H7 (cell line): ENCODE results near the gene BBS9. TPM values are rescaled to one million over a fixed set of nuclear protein-coding genes. Genes with fewer than 3 reads are reported as not detected.
"Not testable (repeated sequence)": the region's sequence is repeated elsewhere in the genome, so short reads cannot be mapped to it uniquely, and the experiment has no call there.

Experiments used
- DNase-seq: peaks from one replicate; pipeline ENCODE4 v3.0.0; 2012
- H3K27me3 ChIP-seq: 2 replicates; pipeline ENCODE4 v1.6.0; 2011; ENCODE audit warnings: mild to moderate bottlenecking, low read length; ENCODE audit not compliant: control insufficient read depth, insufficient read depth
- H3K36me3 ChIP-seq: replicated peaks from 2 replicates; pipeline ENCODE4 v1.5.1; 2011; ENCODE audit warnings: low read length; ENCODE audit not compliant: control insufficient read depth, insufficient read depth
- H3K4me3 ChIP-seq: 2 replicates; pipeline ENCODE4 v1.5.1; 2011; ENCODE audit warnings: low read depth, mild to moderate bottlenecking, control low read depth, low read length, moderate library complexity; ENCODE audit not compliant: insufficient read depth
- total RNA-seq: library from RNA; depleted of rRNA; stranded (reverse); fragments of >200 nt; shearing (Covaris generic); gene quantifications from 2 replicates; pipeline ENCODE4 v1.2.3, GENCODE V29; 2014

Gene BBS9
- total RNA-seq, 1 experiment from 2014 or later = 5.3 TPM

DNA sequence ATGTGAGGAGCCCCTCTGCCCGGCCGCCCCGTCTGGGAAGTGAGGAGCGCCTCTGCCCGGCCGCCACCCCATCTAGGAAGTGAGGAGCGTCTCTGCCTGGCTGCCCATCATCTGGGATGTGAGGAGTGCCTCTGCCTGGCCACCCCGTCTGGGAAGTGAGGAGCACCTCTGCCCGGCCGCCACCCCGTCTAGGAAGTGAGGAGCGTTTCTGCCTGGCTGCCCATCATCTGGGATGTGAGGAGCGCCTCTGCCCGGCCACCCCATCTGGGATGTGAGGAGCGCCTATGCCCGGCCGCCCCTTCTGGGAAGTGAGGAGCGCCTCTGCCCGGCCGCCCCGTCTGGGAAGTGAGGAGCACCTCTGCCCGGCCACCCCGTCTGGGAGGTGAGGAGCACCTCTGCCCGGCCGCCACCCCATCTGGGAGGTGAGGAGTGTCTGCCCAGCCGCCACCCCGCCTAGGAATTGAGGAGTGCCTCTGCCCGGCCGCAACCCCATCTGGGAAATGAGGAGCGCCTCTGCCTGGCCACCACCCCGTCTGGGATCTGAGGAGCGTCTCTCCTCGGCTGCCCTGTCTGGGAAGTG, 174.7 kb downstream of the BBS9 start:
- not testable (repeated sequence) for H3K36me3 ChIP-seq, DNase-seq, H3K27me3 ChIP-seq, H3K4me3 ChIP-seq

DNA sequence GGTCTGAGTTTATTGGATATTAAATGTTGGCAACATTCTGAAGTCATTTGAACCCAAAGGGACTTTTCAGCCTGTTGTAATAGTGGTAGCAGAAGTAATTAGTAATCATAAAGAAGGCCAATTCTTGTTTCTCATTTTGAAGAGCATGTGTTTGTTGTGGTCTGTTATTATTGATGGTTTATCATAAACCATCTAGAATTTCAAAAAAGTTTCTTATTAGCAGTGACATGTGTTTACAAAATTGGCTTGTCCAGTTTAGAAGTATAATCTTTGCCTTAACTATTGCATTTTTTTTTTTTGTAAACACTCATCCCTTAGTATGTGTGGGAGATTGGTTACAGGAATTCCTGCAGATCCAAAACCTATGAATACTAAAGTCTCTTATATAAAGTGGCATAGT, 177.8 kb downstream of the BBS9 start:
- no peaks in the 10 kb centered on the region for H3K36me3 ChIP-seq
- no peak for DNase-seq
- H3K4me3 ChIP-seq = no peak overlapping the region
- no peaks in the 10 kb centered on the region for H3K27me3 ChIP-seq

DNA sequence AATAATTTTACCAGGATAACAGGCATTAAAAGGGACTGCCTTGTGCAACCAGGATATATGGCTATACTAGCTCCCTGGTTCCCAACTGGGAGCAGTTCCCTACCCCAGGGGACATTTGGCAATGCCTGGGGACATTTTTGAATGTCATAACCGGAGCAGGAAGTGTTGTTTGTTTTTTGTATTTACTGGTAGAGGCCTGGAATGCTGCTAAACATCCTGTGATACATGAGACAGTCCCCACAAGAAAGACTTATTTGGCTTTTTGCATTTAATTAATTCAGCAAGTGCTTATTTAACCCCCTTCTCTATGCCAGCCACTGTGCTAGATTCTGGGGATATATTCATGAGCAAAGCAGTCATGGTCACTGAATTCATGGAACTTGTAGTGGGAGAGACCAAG, 181.2 kb downstream of the BBS9 start:
- Histone ChIP-seq H3K4me3 (no peak overlapping the region), H3K27me3 (no peaks in the 10 kb centered on the region), H3K36me3 (no peaks in the 10 kb centered on the region)
- no peak for DNase-seq

DNA sequence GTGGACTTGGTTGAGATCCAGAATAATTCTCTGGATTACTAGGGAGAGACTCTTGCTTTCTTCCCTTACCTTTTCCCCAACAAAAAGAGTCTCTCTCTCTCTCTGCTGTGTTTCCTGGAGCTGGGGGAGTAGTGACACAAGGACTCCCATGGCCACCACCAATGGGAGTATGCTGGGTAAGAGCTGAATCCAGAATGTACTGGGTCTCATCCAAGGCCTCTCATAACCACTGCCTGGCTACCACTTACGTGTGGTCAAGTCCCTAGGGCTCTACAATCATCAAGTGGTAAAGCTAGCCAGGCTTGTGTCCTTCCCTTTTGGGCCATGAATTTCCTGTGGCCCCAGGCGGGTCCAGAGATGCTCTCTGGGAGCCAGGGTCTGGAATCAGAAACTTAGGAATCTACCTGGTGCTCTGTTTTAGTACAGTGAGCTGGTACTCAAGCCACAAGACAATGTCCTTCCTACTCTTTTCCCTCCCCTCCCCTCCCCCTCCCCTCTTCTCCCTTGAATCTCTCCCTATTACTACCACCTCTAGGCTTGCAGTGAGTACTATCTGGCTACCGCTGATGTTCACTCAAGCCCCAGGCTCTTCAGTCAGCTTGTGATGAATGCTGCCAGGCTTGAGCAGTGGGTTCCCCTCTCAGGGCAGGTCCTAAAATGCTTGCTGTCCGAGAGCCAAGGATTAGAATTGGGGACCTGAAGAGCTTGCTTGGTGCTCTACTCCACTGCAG, 196.6 kb downstream of the BBS9 start:
- no peaks in the 10 kb centered on the region for H3K27me3 ChIP-seq
- no peaks in the 10 kb centered on the region for H3K36me3 ChIP-seq
- DNase-seq = no peak
- no peak overlapping the region for H3K4me3 ChIP-seq

DNA sequence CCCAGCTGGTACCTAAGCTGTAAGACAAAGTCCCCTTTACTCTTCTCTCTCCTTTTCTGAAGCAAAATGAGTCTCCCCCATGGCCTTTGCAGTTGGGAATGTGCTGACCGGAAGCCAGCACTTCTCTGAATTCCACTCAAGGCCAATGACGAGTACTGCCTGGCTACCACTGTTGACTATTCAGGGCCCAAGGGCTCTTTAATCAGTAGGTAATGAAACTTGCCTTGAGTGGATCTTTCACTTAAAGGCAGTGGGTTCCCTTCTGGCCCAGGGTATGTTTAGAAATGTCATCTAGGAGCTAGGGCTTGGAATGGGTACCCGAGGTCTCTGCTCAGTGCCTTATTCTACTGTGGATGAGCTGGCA, 197.1 kb downstream of the BBS9 start:
- H3K36me3 ChIP-seq = no peaks in the 10 kb centered on the region
- no peaks in the 10 kb centered on the region for H3K27me3 ChIP-seq
- DNase-seq = no peak
- H3K4me3 ChIP-seq = no peak overlapping the region

DNA sequence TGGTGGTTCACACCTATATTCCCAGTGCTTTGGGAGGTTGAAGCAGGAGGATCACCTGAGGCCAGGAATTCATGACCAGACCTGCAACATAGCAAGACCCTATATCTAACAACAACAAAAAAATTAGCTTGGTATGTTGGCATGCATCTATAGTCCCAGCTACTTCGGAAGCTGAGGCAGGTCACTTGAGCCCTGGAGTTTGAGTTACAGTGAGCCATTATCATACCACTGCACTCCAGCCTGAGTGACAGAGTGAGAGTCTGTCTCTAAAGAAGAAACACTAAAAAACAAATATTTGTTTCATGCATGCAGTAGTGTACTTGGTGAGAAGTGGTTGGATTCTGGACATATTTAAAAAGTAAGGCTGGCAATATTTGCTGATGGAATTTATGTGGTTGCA, 198.1 kb downstream of the BBS9 start:
- no peaks in the 10 kb centered on the region for H3K27me3 ChIP-seq
- no peak for DNase-seq
- H3K4me3 ChIP-seq = no peak overlapping the region
- H3K36me3 ChIP-seq = no peaks in the 10 kb centered on the region

DNA sequence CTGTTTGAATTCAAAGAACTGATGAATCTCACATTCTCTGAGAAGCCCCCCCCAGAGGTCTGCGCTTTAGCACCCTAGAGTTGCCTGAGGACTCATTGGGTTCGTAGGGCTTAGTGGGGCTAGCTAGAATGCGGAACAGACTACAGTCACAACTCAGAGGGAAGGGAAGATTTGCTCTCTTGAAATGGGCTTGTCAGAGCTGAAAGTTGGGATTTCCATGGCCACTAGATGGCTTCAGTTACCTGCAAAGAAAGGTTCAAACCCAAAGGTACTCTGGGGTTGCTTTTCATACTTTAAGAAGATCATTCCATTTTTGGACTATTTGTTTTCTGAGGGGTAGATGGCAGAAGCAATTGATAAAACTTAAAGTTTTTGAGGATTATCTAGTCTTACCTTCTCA, 205.0 kb downstream of the BBS9 start:
- H3K36me3 ChIP-seq = no peaks in the 10 kb centered on the region
- no peak overlapping the region for H3K4me3 ChIP-seq
- H3K27me3 ChIP-seq = no peaks in the 10 kb centered on the region
- DNase-seq = peak; percentile 14

DNA sequence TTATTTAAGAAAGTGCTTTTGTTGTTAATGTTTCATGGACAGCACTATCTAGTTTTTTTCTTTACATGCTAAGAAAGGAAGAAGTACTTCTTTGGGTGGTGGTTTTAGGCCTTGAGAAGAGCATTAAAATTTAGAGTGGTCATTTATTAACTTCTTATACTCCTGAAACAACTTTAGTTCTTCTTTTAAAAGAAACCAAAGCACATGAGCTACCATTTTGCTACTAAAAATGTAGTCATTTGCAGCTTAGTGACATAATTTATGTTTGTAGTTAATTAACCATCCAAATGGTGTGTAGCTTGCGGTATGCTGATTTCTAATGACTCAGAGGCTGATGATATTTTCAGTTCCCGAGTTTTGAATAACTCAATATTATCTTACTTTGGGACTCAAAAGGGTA, 207.5 kb downstream of the BBS9 start:
- Histone ChIP-seq H3K4me3 (no peak overlapping the region), H3K27me3 (no peaks in the 10 kb centered on the region), H3K36me3 (no peaks in the 10 kb centered on the region)
- no peak for DNase-seq

DNA sequence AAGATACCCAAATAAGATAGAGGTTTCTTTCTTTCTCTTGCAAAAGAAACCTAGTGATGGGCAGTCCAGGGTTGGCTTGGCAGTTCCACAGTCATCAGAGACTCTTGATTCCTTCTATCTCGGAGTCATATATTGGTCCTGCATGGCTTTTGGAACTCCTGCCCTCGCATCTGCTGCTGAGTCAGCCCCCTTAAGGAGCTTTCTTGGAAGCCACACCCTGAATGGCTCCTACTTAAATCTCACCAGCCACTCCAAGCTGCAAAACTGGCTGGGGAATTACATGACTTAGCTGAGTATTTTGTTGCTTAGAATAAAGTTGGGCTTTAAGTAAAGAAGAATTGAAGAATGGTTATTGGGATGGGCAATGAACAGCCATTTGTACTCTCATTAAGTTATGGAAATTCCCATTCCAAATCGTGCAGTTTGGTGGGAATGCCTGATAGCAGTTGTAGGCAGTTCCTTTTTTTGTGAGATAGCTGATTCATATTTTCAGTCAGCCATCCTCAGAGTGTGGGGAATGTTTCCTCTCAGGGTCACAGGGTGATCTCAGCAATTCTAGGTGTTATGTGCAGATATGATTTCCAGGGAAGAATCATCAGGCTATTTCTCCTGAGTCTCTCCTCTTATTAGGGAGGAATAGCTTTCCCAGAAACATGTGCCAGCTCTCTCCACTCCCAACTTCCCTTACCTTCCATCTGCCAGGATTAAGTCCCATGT, 209.9 kb downstream of the BBS9 start:
- H3K4me3 ChIP-seq = no peak overlapping the region
- no peaks in the 10 kb centered on the region for H3K27me3 ChIP-seq
- DNase-seq = no peak
- no peaks in the 10 kb centered on the region for H3K36me3 ChIP-seq

DNA sequence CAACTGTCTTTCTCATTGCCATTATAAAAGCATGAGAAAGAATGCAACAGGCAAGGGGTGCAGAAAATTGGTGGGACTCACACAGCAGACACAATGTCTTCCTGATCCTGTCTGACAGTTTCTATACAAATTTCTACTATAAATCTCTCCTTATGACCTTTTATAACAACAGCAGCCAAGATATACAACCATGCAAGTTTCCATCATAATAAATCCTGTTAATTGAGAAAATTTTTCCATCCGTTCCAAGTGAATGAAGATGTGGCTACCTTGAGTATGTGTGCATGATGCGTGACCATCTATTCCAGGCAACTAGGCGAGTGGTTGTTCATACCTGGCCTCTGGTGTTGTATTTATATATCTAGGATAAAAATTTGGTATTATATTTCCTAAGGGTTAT, 216.7 kb downstream of the BBS9 start:
- Histone ChIP-seq H3K4me3 (no peak overlapping the region), H3K27me3 (no peaks in the 10 kb centered on the region), H3K36me3 (no peaks in the 10 kb centered on the region)
- no peak for DNase-seq

DNA sequence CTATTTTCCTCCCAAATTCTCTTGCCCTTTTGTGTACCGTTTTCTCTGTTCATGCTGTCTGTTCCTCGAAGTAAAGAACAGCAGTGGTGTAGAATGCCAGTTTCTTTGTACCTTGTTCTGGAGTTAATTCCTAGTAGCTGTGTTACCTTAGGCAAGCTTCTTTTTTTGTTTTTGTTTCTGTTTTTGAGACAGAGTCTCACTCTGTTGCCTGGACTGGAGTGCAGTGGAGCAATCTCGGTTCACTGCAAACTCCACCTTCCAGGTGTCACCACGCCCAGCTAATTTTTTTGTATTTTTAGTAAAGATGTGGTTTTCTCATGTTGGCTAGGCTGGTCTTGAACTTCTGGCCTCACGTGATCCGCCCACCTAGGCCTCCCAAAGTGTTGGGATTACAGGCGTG, 221.2 kb downstream of the BBS9 start:
- Histone ChIP-seq H3K27me3 (no peaks in the 10 kb centered on the region), H3K36me3 (no peaks in the 10 kb centered on the region), H3K4me3 (no peak overlapping the region)
- DNase-seq = no peak

DNA sequence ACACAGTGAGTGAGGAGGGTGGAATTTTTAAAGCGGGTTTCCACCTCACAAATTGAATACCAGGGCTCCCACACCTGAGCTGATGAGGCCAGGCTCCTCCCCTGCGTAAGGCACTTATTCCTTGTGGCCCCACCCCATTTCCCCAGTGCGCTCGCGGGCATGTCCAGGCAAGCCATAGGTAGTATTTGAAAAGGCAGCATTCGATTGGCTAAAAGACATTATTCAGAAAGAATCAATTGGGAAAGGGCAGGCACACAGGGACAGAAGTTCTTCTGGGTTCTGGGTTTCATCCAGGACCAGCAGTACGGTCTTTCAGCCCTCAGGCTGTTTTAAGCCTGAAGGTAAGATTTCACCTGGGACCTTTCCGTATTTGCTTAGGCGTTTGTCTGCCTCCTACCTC, 222.3 kb downstream of the BBS9 start:
- Histone ChIP-seq H3K36me3 (no peaks in the 10 kb centered on the region), H3K27me3 (no peaks in the 10 kb centered on the region), H3K4me3 (peak overlapping the region; percentile 16; the same call in 1 of the 2 replicates)
- DNase-seq = peak; percentile 48

DNA sequence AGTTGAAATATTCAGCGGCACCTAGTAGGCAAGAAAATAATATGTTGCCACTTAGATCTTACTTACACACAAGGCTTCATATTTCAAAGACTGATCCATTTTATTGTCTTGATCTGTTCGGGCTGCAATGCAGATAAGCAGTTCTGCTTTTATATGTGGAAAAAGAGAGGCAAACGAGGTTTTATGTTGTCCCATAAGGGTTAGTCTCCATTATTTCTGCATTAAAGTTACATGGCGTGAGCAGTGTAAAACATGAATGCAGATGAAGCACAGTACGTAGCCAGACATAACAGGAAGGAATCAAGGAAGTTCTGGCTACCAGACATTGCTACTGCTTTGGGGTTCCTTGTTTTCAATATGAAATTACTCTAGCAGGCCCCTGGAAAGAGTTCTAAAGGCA, 224.8 kb downstream of the BBS9 start:
- H3K36me3 ChIP-seq = no peaks in the 10 kb centered on the region
- DNase-seq = no peak
- no peak overlapping the region for H3K4me3 ChIP-seq
- no peaks in the 10 kb centered on the region for H3K27me3 ChIP-seq

DNA sequence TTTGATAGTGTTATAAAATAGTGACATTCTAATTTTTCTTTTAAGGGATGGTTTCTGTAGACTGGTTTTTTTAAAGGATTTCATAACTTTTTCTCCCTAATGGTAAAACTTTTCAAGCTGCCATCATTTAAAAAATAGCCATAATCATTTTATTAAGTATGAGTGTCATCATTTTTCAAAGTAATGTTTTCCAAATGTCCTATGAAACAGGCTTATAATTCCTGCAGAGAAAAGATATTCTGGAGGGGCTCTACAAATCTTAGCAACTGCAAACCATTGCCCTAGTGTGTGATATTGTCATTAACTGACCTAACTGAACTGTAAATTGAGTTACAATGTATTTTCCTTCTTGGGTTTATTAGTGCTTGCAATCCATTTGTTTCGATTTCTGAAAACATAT, 226.0 kb downstream of the BBS9 start:
- no peaks in the 10 kb centered on the region for H3K36me3 ChIP-seq
- H3K27me3 ChIP-seq = no peaks in the 10 kb centered on the region
- H3K4me3 ChIP-seq = no peak overlapping the region
- no peak for DNase-seq

DNA sequence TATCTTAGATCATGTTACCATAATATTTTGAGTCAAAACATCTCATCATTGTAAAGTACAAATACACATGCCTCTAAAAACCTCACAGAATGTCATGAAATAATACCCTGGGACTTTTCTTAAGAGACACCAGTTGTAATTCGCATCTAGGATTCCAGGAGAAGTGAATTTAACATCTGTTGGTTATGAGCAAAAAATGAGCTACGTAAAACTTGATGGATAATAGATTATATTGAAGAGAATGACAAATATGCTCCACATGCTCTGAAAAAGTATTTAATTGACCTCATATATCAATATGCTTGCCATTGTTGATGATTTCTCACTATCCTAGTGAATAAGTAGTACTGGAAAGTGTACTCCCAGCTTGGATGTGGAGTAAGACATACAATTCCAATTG, 227.0 kb downstream of the BBS9 start:
- Histone ChIP-seq H3K36me3 (no peaks in the 10 kb centered on the region), H3K27me3 (no peaks in the 10 kb centered on the region), H3K4me3 (no peak overlapping the region)
- DNase-seq = no peak
